ENCODE measurements around the gene PIH1D1. TPM values are rescaled to one million over a fixed set of nuclear protein-coding genes. Genes with fewer than 3 reads are reported as not detected.

Gene PIH1D1
- 66.3 and 85.3 TPM in 2 replicates for total RNA-seq

- DNase-seq (ENCODE audit: extremely low read depth, low read depth, low spot score), result peak; percentile 99
These were observed at the start of gene PIH1D1 for GRCh38 chr19:49451430-49452181. PIH1D1 (minus strand) TSS chr19:49451814; CDS start chr19:49451574, 240 bp downstream.

- DNase-seq (ENCODE audit: extremely low read depth, low read depth, low spot score), result no peak
These were observed 47.5 kb upstream of the PIH1D1 start for GRCh38 chr19:49499030-49499670.

- no peak for DNase-seq (ENCODE audit: extremely low read depth, low read depth, low spot score)
These were observed 46.9 kb upstream of the PIH1D1 start for GRCh38 chr19:49498475-49498874.

- no peak for DNase-seq (ENCODE audit: extremely low read depth, low read depth, low spot score)
These were observed 46.1 kb upstream of the PIH1D1 start for GRCh38 chr19:49497789-49498103.

- DNase-seq (ENCODE audit: extremely low read depth, low read depth, low spot score), result no peak
These were observed 45.6 kb upstream of the PIH1D1 start for GRCh38 chr19:49497047-49497788.

GRCh38 chr19:49496574-49497008 lies 45.0 kb upstream of the PIH1D1 start:
- DNase-seq (ENCODE audit: extremely low read depth, low read depth, low spot score), result no peak

- no peak for DNase-seq (ENCODE audit: extremely low read depth, low read depth, low spot score)
These were observed 41.2 kb upstream of the PIH1D1 start for GRCh38 chr19:49492573-49493405.

GRCh38 chr19:49491804-49492572 lies 40.4 kb upstream of the PIH1D1 start:
- DNase-seq (ENCODE audit: extremely low read depth, low read depth, low spot score), result no peak

- DNase-seq (ENCODE audit: extremely low read depth, low read depth, low spot score), result no peak
These were observed 39.6 kb upstream of the PIH1D1 start for GRCh38 chr19:49491030-49491803.

- DNase-seq (ENCODE audit: extremely low read depth, low read depth, low spot score), result no peak
These were observed 38.8 kb upstream of the PIH1D1 start for GRCh38 chr19:49490287-49491029.

- DNase-seq (ENCODE audit: extremely low read depth, low read depth, low spot score), result no peak
These were observed 38.1 kb upstream of the PIH1D1 start for GRCh38 chr19:49489601-49490167.

- no peak for DNase-seq (ENCODE audit: extremely low read depth, low read depth, low spot score)
These were observed 37.4 kb upstream of the PIH1D1 start for GRCh38 chr19:49488863-49489537.

- DNase-seq (ENCODE audit: extremely low read depth, low read depth, low spot score), result no peak
These were observed 36.6 kb upstream of the PIH1D1 start for GRCh38 chr19:49488046-49488862.

- peak; percentile 97 for DNase-seq (ENCODE audit: extremely low read depth, low read depth, low spot score)
These were observed 35.8 kb upstream of the PIH1D1 start, which contains the start of gene RPL13A for GRCh38 chr19:49487277-49488045. RPL13A (plus strand) TSS chr19:49487608; CDS start chr19:49487630, 22 bp downstream.

- no peak for DNase-seq (ENCODE audit: extremely low read depth, low read depth, low spot score)
These were observed 35.2 kb upstream of the PIH1D1 start for GRCh38 chr19:49486710-49487276.

GRCh38 chr19:49486232-49486631 lies 34.6 kb upstream of the PIH1D1 start:
- DNase-seq (ENCODE audit: extremely low read depth, low read depth, low spot score), result no peak
